Esophagus muscularis mucosa (tissue), 4 donors: ENCODE data around the gene BCL2L1. TPM values are rescaled to one million over a fixed set of nuclear protein-coding genes. Genes with fewer than 3 reads are reported as not detected.

Experiments
- DNase-seq: peaks from one replicate; pipeline ENCODE4 v3.0.0-alpha.2; 2017; ENCODE audit errors: extremely low spot score
- H3K27ac ChIP-seq, 4 donors: fragments of 200-600 bp; sonication (generic); replicated peaks in 1 of 4; 1 replicate in 3 of 4; 2 replicates in 1 of 4; pipeline ENCODE4 v1.5.1; 2016 to 2019; ENCODE audit warnings: mild to moderate bottlenecking in 1 of 4
- H3K27me3 ChIP-seq, 4 donors: fragments of 200-600 bp; sonication (generic); one replicate each; pipeline versions ENCODE4 v1.5.1 to v1.6.0; 2016 to 2019
- H3K36me3 ChIP-seq, 4 donors: fragments of 200-600 bp; sonication (generic); one replicate each; pipeline ENCODE4 v1.5.1; 2016 to 2019
- H3K4me1 ChIP-seq, 4 donors: fragments of 200-600 bp; sonication (generic); one replicate each; pipeline ENCODE4 v1.5.1; 2016 to 2019
- H3K4me3 ChIP-seq, 4 donors: fragments of 200-600 bp; sonication (generic); 1 replicate in 2 of 4; 2 replicates in 2 of 4; pipeline ENCODE4 v1.5.1; 2016 to 2019; ENCODE audit warnings: mild to moderate bottlenecking in 4 of 4, moderate library complexity in 1 of 4
- H3K9me3 ChIP-seq, 4 donors: fragments of 200-600 bp; sonication (generic); 1 replicate in 3 of 4; 2 replicates in 1 of 4; pipeline ENCODE4 v1.5.1; 2016 to 2019
- CTCF ChIP-seq, 3 experiments: fragments of 200-600 bp in 2 of 3; fragments of 450-650 bp in 1 of 3; sonication (generic) in 2 of 3; IDR thresholded peaks; one replicate each; pipeline ENCODE4 v1.5.1; 2017 to 2019; ENCODE audit warnings: antibody characterized with exemption in 3 of 3, mild to moderate bottlenecking in 2 of 3, moderate library complexity in 1 of 3
- EP300 ChIP-seq: sonication (generic); formaldehyde crosslinking; IDR thresholded peaks from one replicate; pipeline ENCODE4 v1.6.1; 2017; ENCODE audit warnings: antibody characterized with exemption
- POLR2A ChIP-seq: fragments of 450-650 bp; IDR thresholded peaks from one replicate; pipeline ENCODE4 v1.6.1; 2017; ENCODE audit warnings: antibody characterized with exemption, moderate library complexity, mild to moderate bottlenecking, low read depth
- POLR2AphosphoS5 ChIP-seq, 2 donors: sonication (generic); formaldehyde crosslinking; IDR thresholded peaks; one replicate each; pipeline ENCODE4 v1.6.1; 2017; ENCODE audit warnings: antibody characterized with exemption in 2 of 2
- WGBS: methylation state at CpG from one replicate; pipeline ENCODE4 v1.1.5; 2018; 5-methylcytosine and 5-hydroxymethylcytosine counted together
- intact Hi-C: fragments of 100-400 bp; cut with DNase I; formaldehyde crosslinking; loops from one replicate; pipeline ENCODE4 v1.15.1; 2023
- total RNA-seq, 4 donors: library from RNA; depleted of rRNA; stranded (reverse); fragments of >200 nt; gene quantifications; one replicate each; pipeline versions ENCODE4 v1.1.0 to v1.2.1, GENCODE V29; 2016

Gene BCL2L1
- total RNA-seq, 4 donors from 2014 or later: 94.3 to 181 (median 140) TPM

GRCh38 chr20:31691646-31692275 is 30.9 kb downstream of the BCL2L1 start:
- Histone ChIP-seq H3K9me3 (no peaks in the 10 kb centered on the region), H3K36me3 (peaks cover 4 to 82% (median 30%) of the 10 kb centered on the region in 4 donors), H3K27ac (no peak overlapping the region), H3K4me1 (peaks cover 44 to 65% (median 58%) of the 10 kb centered on the region in 4 donors), H3K27me3 (no peaks in the 10 kb centered on the region), H3K4me3 (no peak overlapping the region)
- intact Hi-C loops: no loop called here
- DNase-seq: no peak
- no peak for TF ChIP-seq CTCF (IDR thresholded peaks at IDR 0.05)
- TF ChIP-seq POLR2AphosphoS5 (IDR thresholded peaks at IDR 0.05): no peak
- no peak for TF ChIP-seq POLR2A
- TF ChIP-seq EP300: no peak
- 62% methylated on average over 1 of the region's 1 CpG for WGBS

- 97% methylated on average over 3 of the region's 3 CpGs for WGBS
- Histone ChIP-seq H3K27me3 (no peaks in the 10 kb centered on the region), H3K27ac (no peak overlapping the region)
These were observed 32.5 kb downstream of the BCL2L1 start for GRCh38 chr20:31690124-31690666.

DNA sequence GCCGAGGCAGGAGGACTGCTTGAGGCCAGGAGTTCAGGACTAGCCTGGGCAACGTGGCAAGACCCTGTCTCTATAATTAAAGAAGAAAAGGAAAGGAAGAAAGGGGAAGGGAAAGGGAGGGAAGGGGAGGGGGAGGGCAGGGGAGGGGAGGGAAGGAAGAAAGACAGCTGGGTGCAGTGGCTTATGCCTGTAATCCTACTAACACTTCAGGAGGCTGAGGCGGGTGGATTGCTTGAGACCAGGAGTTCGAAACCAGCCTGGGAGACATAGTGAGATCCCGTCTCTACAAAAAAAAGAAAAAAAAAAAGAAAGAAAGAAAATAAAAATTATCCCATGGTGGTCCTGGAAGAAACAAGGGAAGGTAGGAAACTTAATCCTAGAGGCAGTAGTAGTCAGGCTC is 33.5 kb downstream of the BCL2L1 start:
- Histone ChIP-seq H3K27me3 (no peaks in the 10 kb centered on the region), H3K36me3 (peaks cover 4 to 81% (median 26%) of the 10 kb centered on the region in 4 donors), H3K4me1 (peaks cover 41 to 66% (median 52%) of the 10 kb centered on the region in 4 donors), H3K9me3 (no peaks in the 10 kb centered on the region), H3K4me3 (no peak overlapping the region), H3K27ac (no peak overlapping the region)
- 94% methylated on average over 5 of the region's 5 CpGs for WGBS
- DNase-seq: no peak
- no peak for TF ChIP-seq POLR2AphosphoS5 (IDR thresholded peaks at IDR 0.05)
- no peak for TF ChIP-seq POLR2A
- TF ChIP-seq CTCF (IDR thresholded peaks at IDR 0.05): no peak
- no peak for TF ChIP-seq EP300
- intact Hi-C loops: no loop called here

More at GRCh38 chr20:31690124-31690666, 32.5 kb downstream of the BCL2L1 start:
- DNase-seq: no peak
- Histone ChIP-seq H3K4me1 (peaks cover 41 to 66% (median 53%) of the 10 kb centered on the region in 4 donors), H3K9me3 (no peaks in the 10 kb centered on the region), H3K4me3 (no peak overlapping the region), H3K36me3 (peaks cover 4 to 76% (median 24%) of the 10 kb centered on the region in 4 donors)
- intact Hi-C loops: no loop called here
- TF ChIP-seq POLR2A (no peak), POLR2AphosphoS5 (IDR thresholded peaks at IDR 0.05) (no peak), EP300 (no peak), CTCF (IDR thresholded peaks at IDR 0.05) (no peak)

GRCh38 chr20:31687777-31688176 is 34.9 kb downstream of the BCL2L1 start:
- no peak overlapping the region for H3K27ac ChIP-seq

More at GRCh38 chr20:31687777-31688176, 34.9 kb downstream of the BCL2L1 start:
- no peak for DNase-seq
- Histone ChIP-seq H3K9me3 (no peaks in the 10 kb centered on the region), H3K27me3 (no peaks in the 10 kb centered on the region), H3K4me1 (peaks cover 45 to 65% (median 55%) of the 10 kb centered on the region in 4 donors), H3K4me3 (no peak overlapping the region), H3K36me3 (peaks cover 0 to 70% (median 25%) of the 10 kb centered on the region in 4 donors)
- WGBS: 97% methylated on average over 3 of the region's 3 CpGs
- intact Hi-C loops: no loop called here
- TF ChIP-seq CTCF (IDR thresholded peaks at IDR 0.05) (no peak), POLR2AphosphoS5 (IDR thresholded peaks at IDR 0.05) (no peak), EP300 (no peak), POLR2A (no peak)
